Measurements from ENCODE around the gene FAM174C. TPM values are rescaled to one million over a fixed set of nuclear protein-coding genes. Genes with fewer than 3 reads are reported as not detected.
A peak's percentile ranks its signal among the peaks of the same experiment; 100 is the strongest.
"Not testable (repeated sequence)": the region's sequence is repeated elsewhere in the genome, so short reads cannot be mapped to it uniquely, and the experiment has no call there.

FAM174C gene
- total and polyA plus RNA-seq, 5 donors, result 15.9 to 25.3 (median 17.7) TPM

DNA sequence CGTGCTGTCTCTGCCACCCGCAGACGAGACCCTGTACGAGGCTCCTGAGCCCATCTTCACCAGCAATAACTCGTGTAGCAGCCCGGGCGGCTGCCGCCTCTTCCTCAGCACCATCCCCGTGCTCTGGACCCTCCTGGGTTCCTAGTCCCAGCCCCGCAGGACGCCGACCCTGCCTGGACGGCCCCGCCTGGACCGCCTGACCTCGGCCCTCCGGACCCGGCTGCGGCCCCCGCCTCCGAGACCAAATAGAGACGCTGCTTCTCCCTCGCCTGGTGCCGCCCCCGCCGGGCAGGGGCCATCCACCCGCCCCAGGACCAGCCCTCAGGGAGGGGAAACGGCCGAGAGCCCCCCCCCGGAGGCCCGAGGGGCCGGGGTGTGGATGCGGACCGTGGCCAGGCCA lies 24.5 kb downstream of the FAM174C start:
- 75% methylated on average over 34 of the region's 34 CpGs for WGBS
- intact Hi-C loops (cut with DNase I), result no loop called here
- ATAC-seq (no peak), DNase-seq (peak in 1 of 3 donors; percentile 65)
- Histone ChIP-seq H3K9me3 (ENCODE audit: control insufficient read depth, low read length) (no peaks in the 10 kb centered on the region), H3K27me3 (ENCODE audit: control insufficient read depth, insufficient read depth) (no peaks in the 10 kb centered on the region), H3K4me1 (ENCODE audit: control insufficient read depth, insufficient read depth, low read length) (no peaks in the 10 kb centered on the region), H3K4me3 (ENCODE audit: low read length) (no peak overlapping the region), H3K27ac (ENCODE audit: low read length) (no peak overlapping the region)

DNA sequence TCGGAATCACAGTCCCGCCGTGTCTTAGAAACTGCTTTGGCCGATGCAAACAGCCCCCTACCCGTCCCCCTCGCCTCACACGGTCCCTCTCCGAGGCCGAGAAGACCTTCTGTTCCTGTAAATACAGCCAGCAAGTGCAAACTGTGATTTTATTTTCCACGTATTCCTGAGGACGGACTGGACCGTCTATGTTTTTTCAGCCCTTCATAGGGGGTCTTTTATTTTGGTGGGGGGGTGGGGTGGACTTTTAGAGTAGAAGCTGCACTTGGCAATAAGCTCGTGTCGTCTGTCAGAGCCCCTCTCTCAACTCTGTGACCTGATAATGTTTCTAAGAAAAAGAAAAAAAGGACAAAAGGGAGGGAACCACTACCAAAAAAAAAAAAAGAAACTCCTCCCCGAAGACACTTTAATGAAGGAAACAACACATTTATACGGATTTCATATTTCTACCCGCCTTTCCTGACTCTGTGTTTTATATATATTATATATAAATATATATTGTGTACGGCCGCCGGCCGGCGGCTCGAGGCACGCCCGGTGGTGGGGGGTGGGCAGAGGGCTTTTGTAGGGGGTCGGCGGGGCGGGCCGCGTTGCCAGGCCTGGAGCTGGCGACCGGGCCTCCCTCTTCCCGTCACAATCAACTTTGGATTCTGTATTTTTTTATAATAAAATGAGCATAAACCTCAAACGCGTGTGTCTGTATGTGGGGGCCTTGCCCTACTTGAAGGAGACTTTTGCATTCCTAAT lies 25.6 kb downstream of the FAM174C start:
- WGBS, result 82% methylated on average over 35 of the region's 35 CpGs
- Histone ChIP-seq H3K27me3 (ENCODE audit: control insufficient read depth, insufficient read depth) (no peaks in the 10 kb centered on the region), H3K4me3 (ENCODE audit: low read length) (no peak overlapping the region), H3K4me1 (ENCODE audit: control insufficient read depth, insufficient read depth, low read length) (no peaks in the 10 kb centered on the region), H3K9me3 (ENCODE audit: control insufficient read depth, low read length) (no peaks in the 10 kb centered on the region), H3K27ac (ENCODE audit: low read length) (no peak overlapping the region)
- ATAC-seq (no peak), DNase-seq (no peak)
- intact Hi-C loops (cut with DNase I), result no loop called here

DNA sequence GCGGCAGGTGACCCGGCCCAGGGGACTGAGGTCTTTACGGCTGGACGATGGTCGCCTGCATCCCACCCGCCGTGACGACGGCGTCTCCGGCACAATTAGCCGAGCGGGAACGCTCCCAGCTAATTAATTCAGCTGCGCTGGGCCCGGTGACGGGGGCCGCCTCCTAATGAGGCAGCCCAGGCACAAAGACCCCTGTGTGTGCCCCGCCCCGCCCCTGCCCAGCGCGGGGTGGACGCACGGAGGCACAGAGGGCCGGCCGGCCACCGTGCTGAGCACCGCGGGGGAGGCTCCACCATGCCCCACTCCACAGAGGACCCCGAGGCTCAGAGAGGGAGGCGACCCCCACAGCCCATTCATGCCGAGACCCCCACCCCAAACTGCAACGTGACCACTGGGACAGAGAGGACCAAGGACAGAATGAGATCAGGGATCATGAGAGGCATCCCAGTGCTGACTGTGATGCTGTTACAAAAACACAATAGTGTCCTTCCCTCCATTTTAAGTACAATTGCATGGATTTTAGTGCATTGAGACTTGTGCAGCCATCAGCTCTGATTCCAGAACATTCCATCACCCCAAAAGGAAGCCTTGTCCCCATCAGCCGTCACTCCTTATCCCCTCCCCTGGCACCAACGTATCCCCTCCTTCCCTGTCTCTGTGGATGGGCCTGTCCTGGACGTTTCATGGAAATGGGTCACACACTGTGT lies 27.4 kb downstream of the FAM174C start:
- no peak for DNase-seq
- Histone ChIP-seq H3K4me3 (ENCODE audit: low read length) (no peak overlapping the region), H3K27me3 (ENCODE audit: control insufficient read depth, insufficient read depth) (no peaks in the 10 kb centered on the region), H3K4me1 (ENCODE audit: control insufficient read depth, insufficient read depth, low read length) (no peaks in the 10 kb centered on the region), H3K27ac (ENCODE audit: low read length) (no peak overlapping the region), H3K9me3 (ENCODE audit: control insufficient read depth, low read length) (no peaks in the 10 kb centered on the region)
- ATAC-seq, result peak in 1 of 2 donors; percentile 19
- 67% methylated on average over 36 of the region's 36 CpGs for WGBS
- intact Hi-C loops (cut with DNase I), result no loop called here

DNA sequence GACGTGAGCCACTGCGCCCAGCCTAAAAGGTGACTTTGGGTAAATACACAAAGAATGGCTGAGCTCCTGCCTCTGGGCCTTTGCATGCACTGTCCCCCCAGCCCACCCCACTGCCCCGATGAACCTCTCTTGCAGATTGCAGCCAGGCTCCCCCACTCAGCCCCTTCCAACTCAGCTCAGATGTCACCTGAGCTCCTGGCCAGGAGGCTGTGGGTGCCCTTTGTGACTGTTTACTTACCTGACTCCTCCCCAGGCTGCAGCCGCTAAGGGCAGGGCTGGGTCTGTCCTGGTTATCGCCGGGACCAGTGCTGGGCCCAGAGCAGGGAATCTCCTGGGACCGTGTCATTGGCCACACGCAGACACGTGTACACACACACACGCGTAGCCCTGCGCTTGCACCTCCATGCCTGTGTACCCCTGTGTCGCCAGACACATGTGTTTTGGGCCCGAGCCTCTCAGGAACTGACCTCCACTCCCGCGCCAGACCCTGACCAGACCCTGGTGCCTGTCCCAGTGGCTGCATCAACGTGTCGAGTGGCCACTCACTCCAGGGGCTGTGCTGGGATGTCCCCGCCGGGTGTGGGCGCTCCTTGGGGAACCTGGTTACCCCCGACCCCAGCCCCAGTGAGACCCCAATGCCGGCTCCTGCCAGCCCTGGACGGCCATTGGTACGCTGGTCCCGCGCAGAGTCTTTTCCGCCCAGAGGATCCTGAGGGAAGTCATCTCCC lies 29.0 kb downstream of the FAM174C start:
- Histone ChIP-seq H3K9me3 (ENCODE audit: control insufficient read depth, low read length) (no peaks in the 10 kb centered on the region), H3K4me3 (ENCODE audit: low read length) (no peak overlapping the region), H3K27ac (ENCODE audit: low read length) (no peak overlapping the region), H3K4me1 (ENCODE audit: control insufficient read depth, insufficient read depth, low read length) (no peaks in the 10 kb centered on the region), H3K27me3 (ENCODE audit: control insufficient read depth, insufficient read depth) (no peaks in the 10 kb centered on the region)
- DNase-seq (peak in 1 of 3 donors; percentile 35), ATAC-seq (peak in 1 of 2 donors; percentile 48)
- 86% methylated on average over 28 of the region's 28 CpGs for WGBS
- intact Hi-C loops (cut with DNase I), result no loop called here

DNA sequence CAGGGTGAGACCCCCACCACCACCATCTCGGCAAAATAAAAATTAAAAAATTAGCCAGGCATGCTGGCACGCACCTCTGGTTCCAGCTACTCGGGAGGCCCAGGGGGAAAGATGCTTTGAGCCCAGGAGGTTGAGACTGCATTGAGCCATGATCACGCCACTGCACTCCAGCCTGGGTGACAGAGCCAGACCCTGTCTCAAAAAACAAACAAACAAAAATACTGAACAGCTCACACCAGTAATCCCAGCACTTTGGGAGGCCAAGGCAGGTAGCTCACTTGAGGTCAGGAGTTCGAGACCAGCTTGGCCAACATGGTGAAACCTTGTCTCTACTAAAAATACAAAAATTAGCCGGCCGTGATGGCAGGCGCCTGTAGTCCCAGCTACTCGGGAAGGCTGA lies 30.0 kb downstream of the FAM174C start:
- DNase-seq; H3K27ac ChIP-seq (ENCODE audit: low read length); ATAC-seq; H3K27me3 ChIP-seq (ENCODE audit: control insufficient read depth, insufficient read depth); H3K4me3 ChIP-seq (ENCODE audit: low read length); H3K9me3 ChIP-seq (ENCODE audit: control insufficient read depth, low read length); intact Hi-C loops (cut with DNase I); H3K4me1 ChIP-seq (ENCODE audit: control insufficient read depth, insufficient read depth, low read length): not testable (repeated sequence)
- 86% methylated on average over 9 of the region's 9 CpGs for WGBS

DNA sequence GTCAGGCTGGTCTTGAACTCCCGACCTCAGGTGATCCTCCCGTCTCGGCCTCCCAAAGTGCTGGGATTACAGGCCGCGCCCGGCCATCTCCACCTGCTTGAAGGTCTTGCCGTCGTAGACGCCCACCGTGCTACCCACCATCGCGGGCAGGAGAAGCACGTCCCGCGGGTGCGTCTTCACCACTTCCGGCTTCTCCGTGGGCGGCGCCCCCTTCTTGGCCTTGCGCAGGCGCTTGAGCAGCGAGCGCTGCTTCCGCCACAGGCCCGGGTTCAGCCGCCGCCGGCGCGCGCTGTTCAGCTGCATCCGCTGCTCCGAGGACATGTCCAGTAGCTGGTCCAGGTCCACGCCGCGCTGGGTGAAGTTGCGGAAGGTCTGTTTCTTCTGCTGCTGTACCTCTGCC lies 32.0 kb downstream of the FAM174C start:
- 91% methylated on average over 38 of the region's 38 CpGs for WGBS
- intact Hi-C loops (cut with DNase I), result no loop called here
- H3K4me1 ChIP-seq (ENCODE audit: control insufficient read depth, insufficient read depth, low read length), result no peaks in the 10 kb centered on the region
- H3K27ac ChIP-seq (ENCODE audit: low read length), result no peak overlapping the region
- no peaks in the 10 kb centered on the region for H3K27me3 ChIP-seq (ENCODE audit: control insufficient read depth, insufficient read depth)
- no peaks in the 10 kb centered on the region for H3K9me3 ChIP-seq (ENCODE audit: control insufficient read depth, low read length)
- ATAC-seq, result no peak
- H3K4me3 ChIP-seq (ENCODE audit: low read length), result no peak overlapping the region
- no peak for DNase-seq

DNA sequence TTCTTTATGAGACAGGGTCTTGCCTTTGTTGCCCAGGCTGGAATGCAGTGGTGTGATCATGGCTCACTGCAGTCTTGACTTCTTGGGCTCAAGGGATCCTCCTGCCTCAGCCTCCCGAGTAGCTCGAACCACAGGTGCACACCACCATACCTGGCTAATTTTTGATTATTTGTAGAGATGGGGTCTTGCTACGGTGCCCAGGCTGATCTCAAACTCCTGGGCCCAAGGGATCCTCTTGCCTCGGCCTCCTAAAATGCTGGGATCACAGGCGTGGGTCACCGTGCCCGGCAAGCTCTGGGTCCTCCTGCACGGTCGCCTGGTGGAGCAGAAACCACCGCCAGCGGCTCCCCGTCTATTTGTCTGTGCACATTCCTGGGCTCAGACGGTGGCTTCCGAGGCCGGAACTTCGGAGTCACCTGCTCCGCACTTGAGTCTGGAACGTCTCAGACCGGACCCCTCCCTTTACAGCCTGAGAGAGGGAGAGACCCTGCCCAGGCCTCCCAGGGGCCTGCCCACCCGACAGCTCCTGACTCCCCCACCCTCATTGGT lies 32.5 kb downstream of the FAM174C start:
- H3K4me3 ChIP-seq (ENCODE audit: low read length), result no peak overlapping the region
- intact Hi-C loops (cut with DNase I), result no loop called here
- WGBS, result 93% methylated on average over 20 of the region's 20 CpGs
- H3K9me3 ChIP-seq (ENCODE audit: control insufficient read depth, low read length), result no peaks in the 10 kb centered on the region
- ATAC-seq (no peak), DNase-seq (no peak)
- H3K27me3 ChIP-seq (ENCODE audit: control insufficient read depth, insufficient read depth), result no peaks in the 10 kb centered on the region
- H3K4me1 ChIP-seq (ENCODE audit: control insufficient read depth, insufficient read depth, low read length), result no peaks in the 10 kb centered on the region
- no peak overlapping the region for H3K27ac ChIP-seq (ENCODE audit: low read length)

DNA sequence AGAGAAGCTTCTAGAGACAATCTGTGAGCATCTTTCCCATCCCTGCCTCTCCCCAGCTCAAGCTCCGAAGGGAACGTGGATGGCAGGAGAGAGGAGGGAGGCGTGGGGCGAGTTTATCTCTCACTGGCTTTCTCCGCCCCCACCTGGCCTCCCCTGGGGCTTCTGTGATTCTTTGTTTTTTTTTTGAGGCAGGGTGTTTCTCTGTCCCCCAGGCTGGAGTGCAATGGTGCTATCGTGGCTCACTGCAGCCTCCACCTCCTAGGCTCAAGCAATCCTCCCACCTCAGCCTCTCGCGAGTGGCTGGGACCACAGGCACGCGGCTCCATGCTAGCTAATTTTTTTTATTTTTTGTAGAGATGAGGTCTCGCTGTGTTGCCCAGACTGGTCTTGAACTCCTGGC lies 33.4 kb downstream of the FAM174C start:
- no peaks in the 10 kb centered on the region for H3K4me1 ChIP-seq (ENCODE audit: control insufficient read depth, insufficient read depth, low read length)

DNA sequence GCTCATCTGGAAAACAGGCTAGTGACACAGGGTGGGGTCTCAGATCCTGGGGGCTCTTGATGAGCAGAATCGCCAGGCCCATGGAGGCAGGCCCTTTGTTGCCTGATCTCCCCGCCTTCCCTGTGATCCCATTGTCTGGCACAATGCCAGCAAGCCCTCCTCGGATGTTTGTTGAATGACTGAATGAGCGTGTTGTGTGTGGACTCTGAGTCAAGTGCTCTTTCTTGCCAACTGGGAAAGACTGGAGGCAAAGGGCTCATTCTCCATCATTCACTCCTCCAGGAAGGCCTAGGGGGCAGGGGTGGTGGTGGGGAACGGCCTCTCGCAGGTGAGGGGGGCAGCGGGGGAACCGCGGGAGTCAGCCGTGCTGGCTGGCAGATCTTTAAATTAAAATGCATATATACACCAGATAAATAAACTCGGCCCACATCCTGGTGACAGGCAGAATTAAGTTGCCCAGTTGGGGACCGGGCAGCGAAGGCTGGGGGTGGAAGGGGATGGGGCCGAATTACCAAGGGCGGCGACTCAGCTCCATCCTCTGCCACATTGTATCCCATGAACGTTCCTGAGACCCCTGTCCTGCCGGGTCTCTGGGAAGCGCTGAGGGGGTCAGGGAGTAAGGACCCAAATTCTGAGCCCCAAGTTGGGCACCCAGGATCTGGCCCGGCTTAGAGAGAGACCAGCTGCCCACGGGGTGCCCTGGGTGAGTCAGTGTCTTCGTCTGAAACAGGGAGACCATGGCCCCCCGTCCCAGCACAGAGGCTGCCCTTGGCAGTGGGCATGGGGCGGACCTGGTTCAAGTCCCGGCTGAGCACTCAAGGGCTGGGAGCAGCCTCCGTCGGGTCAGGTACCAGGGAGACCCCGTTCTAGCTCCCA lies 34.9 kb downstream of the FAM174C start:
- 69% methylated on average over 28 of the region's 28 CpGs for WGBS
- H3K27ac ChIP-seq (ENCODE audit: low read length), result no peak overlapping the region
- H3K9me3 ChIP-seq (ENCODE audit: control insufficient read depth, low read length), result no peaks in the 10 kb centered on the region
- no peak overlapping the region for H3K4me3 ChIP-seq (ENCODE audit: low read length)
- intact Hi-C loops (cut with DNase I), result no loop called here
- DNase-seq (no peak), ATAC-seq (no peak)
- no peaks in the 10 kb centered on the region for H3K4me1 ChIP-seq (ENCODE audit: control insufficient read depth, insufficient read depth, low read length)
- no peaks in the 10 kb centered on the region for H3K27me3 ChIP-seq (ENCODE audit: control insufficient read depth, insufficient read depth)

More for the DNA sequence above, 33.4 kb downstream of the FAM174C start:
- H3K4me3 ChIP-seq (ENCODE audit: low read length), result no peak overlapping the region
- DNase-seq (no peak), ATAC-seq (no peak)
- intact Hi-C loops (cut with DNase I), result no loop called here
- H3K27me3 ChIP-seq (ENCODE audit: control insufficient read depth, insufficient read depth), result no peaks in the 10 kb centered on the region
- WGBS, result 53% methylated on average over 11 of the region's 11 CpGs
- H3K27ac ChIP-seq (ENCODE audit: low read length), result no peak overlapping the region
- no peaks in the 10 kb centered on the region for H3K9me3 ChIP-seq (ENCODE audit: control insufficient read depth, low read length)

DNA sequence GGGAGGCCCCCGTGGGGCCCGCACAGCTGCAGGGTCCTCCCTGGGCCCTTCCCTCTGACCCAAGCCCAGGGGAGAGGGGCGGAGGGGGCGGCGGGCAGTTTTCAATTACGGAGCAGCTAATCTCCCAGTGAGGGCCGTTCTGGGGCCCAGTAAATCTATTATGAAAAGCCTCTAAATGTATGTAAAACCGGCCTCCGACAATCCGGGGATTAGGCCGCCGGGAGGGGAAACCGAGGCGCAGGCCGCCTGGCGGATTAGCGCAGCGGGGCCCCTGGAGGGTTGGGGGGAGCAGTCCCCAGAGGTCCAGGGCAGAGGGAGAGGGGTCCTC lies 35.5 kb downstream of the FAM174C start:
- Histone ChIP-seq H3K4me3 (ENCODE audit: low read length) (no peak overlapping the region), H3K27me3 (ENCODE audit: control insufficient read depth, insufficient read depth) (no peaks in the 10 kb centered on the region), H3K27ac (ENCODE audit: low read length) (no peak overlapping the region), H3K4me1 (ENCODE audit: control insufficient read depth, insufficient read depth, low read length) (no peaks in the 10 kb centered on the region), H3K9me3 (ENCODE audit: control insufficient read depth, low read length) (no peaks in the 10 kb centered on the region)
- ATAC-seq (no peak), DNase-seq (no peak)
- WGBS, result 88% methylated on average over 18 of the region's 18 CpGs
- intact Hi-C loops (cut with DNase I), result no loop called here

All from right cardiac atrium (tissue), 5 donors.